Activated CD8-positive, alpha-beta T cell treated with anti-CD3 and anti-CD28 coated beads for 36 hours (primary cell): ENCODE measurements around the gene PARM1. TPM values are rescaled to one million over a fixed set of nuclear protein-coding genes. Genes with fewer than 3 reads are reported as not detected.

Source experiments
- ATAC-seq: fragments of 200-7000 bp; cut with Tn5 transposase; one replicate; pipeline ENCODE4 v1.10.0; 2021; ENCODE audit warnings: mild to moderate bottlenecking, moderate library complexity
- CTCF ChIA-PET: fragments of 350-600 bp; sonication (Branson Sonifier 250); formaldehyde crosslinking; loops from one replicate; lab custom pipeline; 2021; ENCODE audit warnings: antibody characterized with exemption; lab: Charles Lee
- POLR2A ChIA-PET: fragments of 350-600 bp; sonication (Branson Sonifier 250); formaldehyde crosslinking; loops from one replicate; lab custom pipeline; 2021; ENCODE audit warnings: antibody characterized with exemption; lab: Charles Lee
- DNase-seq: peaks from one replicate; pipeline ENCODE4 v3.0.0-alpha.2; 2020
- H3K27ac Mint-ChIP-seq: one replicate; pipeline ENCODE4 v1.8.0; 2021; ENCODE audit warnings: mild to moderate bottlenecking, mixed read lengths
- H3K27me3 Mint-ChIP-seq: one replicate; pipeline ENCODE4 v1.8.0; 2021; ENCODE audit warnings: mixed read lengths
- H3K36me3 Mint-ChIP-seq: one replicate; pipeline ENCODE4 v1.8.0; 2021; ENCODE audit warnings: low read depth, mixed read lengths
- H3K4me1 Mint-ChIP-seq: one replicate; pipeline ENCODE4 v1.8.0; 2021; ENCODE audit warnings: low read depth, mixed read lengths
- H3K4me3 Mint-ChIP-seq: one replicate; pipeline ENCODE4 v1.8.0; 2021; ENCODE audit warnings: mild to moderate bottlenecking, moderate library complexity, mixed read lengths
- H3K9me3 Mint-ChIP-seq: one replicate; pipeline ENCODE4 v1.8.0; 2021; ENCODE audit warnings: mixed read lengths
- CTCF ChIP-seq: fragments of 200-600 bp; IDR thresholded peaks from one replicate; pipeline ENCODE4 v1.8.0; 2022; ENCODE audit warnings: antibody characterized with exemption, mild to moderate bottlenecking
- intact Hi-C: fragments of 100-400 bp; cut with micrococcal nuclease; formaldehyde crosslinking; loops from one replicate; pipeline ENCODE4 v1.10.0; 2022
- total RNA-seq, 2 experiments: library from RNA; stranded (reverse); gene quantifications; one replicate each; pipeline ENCODE4 v1.2.3, GENCODE V29; 2021

PARM1 gene
- total RNA-seq, 2 experiments from 2014 or later = 0.07 TPM; not detected in 1

- intact Hi-C loops = no loop called here
- no peak for ATAC-seq
- Mint-ChIP-seq H3K27me3 (peaks cover 46% of the 10 kb centered on the region), H3K27ac (no peak overlapping the region), H3K4me3 (no peak overlapping the region), H3K9me3 (no peaks in the 10 kb centered on the region), H3K4me1 (peaks cover 9% of the 10 kb centered on the region), H3K36me3 (no peaks in the 10 kb centered on the region)
- ChIA-PET CTCF (no interaction called here), POLR2A (no interaction called here)
- no peak for DNase-seq
- TF ChIP-seq CTCF = no peak
Measured at GRCh38 chr4:74930162-74930561, 2.8 kb upstream of the PARM1 start.

DNA sequence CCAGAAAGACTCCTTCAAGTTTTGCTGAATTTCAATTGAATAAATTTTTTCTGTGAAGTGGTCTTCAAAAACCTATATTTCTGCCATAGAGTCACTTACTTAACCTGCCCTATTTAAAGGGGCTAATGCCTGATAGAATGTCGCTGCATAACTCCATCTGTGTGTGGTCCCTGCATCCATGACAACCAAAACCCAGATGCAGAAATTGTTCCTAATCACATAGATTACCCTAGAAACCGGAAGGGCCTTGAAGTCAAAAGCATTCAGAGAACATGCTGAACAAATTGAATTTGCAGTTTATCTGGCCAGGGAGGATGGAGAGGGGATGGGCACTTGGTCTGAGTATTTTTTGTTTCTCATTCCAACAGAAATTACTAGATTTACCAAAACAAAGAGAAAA is 1.5 kb upstream of the PARM1 start:
- intact Hi-C loops = no loop called here
- no peak overlapping the region for H3K27ac Mint-ChIP-seq
- no peak for ATAC-seq
- no peak for DNase-seq
- peaks cover 46% of the 10 kb centered on the region for H3K27me3 Mint-ChIP-seq
- POLR2A ChIA-PET = no interaction called here
- no peaks in the 10 kb centered on the region for H3K36me3 Mint-ChIP-seq
- peaks cover 9% of the 10 kb centered on the region for H3K4me1 Mint-ChIP-seq
- H3K4me3 Mint-ChIP-seq = no peak overlapping the region
- CTCF ChIA-PET = no interaction called here
- no peak for TF ChIP-seq CTCF
- H3K9me3 Mint-ChIP-seq = no peaks in the 10 kb centered on the region

DNA sequence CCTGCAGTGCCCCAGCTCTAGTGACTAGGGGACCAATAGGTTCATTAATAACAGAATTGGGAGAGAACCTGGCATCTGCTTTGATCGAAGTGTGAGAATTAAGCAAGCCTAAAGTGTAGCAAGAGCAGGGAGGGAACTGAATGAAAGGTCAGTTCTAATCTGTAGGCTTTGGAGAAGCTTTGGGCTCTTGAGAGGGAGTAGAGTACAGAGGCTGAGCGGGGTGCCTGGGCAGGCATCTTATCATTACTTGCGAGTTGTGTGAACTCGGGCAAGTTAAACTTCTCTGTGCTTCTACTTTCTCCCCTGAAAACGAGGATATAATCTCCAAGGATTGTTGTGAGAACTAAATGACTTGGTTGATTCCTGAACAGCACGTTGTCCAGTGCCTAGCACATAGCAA is 906 bp upstream of the PARM1 start:
- Mint-ChIP-seq H3K4me1 (peaks cover 9% of the 10 kb centered on the region), H3K27me3 (peaks cover 46% of the 10 kb centered on the region), H3K9me3 (no peaks in the 10 kb centered on the region), H3K27ac (no peak overlapping the region), H3K4me3 (no peak overlapping the region), H3K36me3 (no peaks in the 10 kb centered on the region)
- intact Hi-C loops = no loop called here
- ChIA-PET CTCF (no interaction called here), POLR2A (no interaction called here)
- no peak for ATAC-seq
- no peak for DNase-seq
- TF ChIP-seq CTCF = no peak

DNA sequence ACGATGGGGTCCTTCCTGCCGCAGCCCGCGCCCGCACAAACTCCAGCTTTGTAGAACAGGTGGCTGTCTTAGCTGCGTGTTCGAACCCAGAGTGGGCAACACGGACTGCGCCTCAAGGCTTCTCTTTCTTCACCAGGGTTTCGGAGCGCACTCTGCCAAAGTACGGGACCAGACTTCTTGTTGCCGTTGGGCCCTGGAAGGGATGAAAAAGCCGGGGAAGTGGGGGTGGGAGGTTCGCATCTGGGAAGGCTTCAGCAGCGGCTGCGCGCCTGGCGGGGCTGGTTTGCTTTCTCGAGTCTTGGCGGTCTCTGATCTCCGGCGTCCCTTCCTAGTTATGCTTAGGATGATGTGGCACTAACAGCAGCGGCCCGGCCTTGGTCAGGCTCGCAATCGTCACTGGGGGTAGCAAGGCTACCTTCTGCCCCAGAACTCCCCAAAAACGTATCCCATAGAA is 673 bp downstream of the PARM1 start:
- H3K9me3 Mint-ChIP-seq = no peaks in the 10 kb centered on the region
- DNase-seq (no peak), ATAC-seq (no peak)
- H3K36me3 Mint-ChIP-seq = no peaks in the 10 kb centered on the region
- peaks cover 48% of the 10 kb centered on the region for H3K27me3 Mint-ChIP-seq
- peak overlapping the region; percentile 60 for H3K4me3 Mint-ChIP-seq
- ChIA-PET POLR2A (no interaction called here), CTCF (interaction anchor here (0.8 to 1.4 kb wide), 2 partner anchors 10 to 59 kb away, joined by 3 read pairs; no protein-coding TSS in a partner anchor)
- H3K4me1 Mint-ChIP-seq = peaks cover 9% of the 10 kb centered on the region
- intact Hi-C loops = no loop called here
- no peak for TF ChIP-seq CTCF
- no peak overlapping the region for H3K27ac Mint-ChIP-seq

DNA sequence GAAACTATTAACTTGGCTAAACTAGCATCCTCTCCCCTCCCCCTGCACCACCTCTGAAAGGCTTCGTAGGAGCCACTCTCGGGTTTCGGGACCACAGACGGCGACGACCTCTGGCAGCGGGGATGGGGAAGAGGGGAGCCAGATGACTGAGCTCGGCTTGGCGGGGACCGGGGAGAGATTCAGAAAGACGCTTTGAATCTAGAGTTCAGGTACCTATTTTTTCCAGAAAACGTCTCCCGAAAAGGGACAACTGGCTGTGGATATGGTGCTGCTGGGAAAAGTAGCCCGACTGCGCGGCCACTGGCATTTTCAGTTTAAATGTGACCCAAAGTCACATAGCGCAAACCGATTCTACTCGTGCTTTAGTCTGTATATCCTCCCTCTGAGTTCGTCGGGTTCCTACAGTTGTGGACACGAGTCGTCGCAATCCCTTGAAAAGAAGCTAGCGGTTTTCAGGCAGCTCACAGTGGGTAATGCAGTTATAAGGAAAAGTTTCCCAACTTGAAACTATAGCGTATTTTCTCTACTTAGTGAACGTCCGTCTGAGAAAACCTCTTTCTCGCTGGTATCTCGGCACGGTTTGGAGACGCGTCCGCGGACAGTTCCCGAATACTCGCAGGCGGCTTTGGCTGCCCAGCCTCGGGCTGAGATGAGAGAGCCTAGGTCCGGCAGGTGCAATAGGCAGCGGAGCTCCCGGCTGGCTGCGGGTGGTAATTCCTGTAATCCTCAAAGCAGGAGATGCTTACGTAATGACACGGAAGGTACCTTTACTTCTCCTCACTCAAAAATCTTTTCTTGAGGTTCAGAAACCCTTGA is 1.3 kb downstream of the PARM1 start:
- Mint-ChIP-seq H3K36me3 (no peaks in the 10 kb centered on the region), H3K9me3 (no peaks in the 10 kb centered on the region), H3K27ac (no peak overlapping the region), H3K4me1 (peaks cover 9% of the 10 kb centered on the region), H3K27me3 (peaks cover 48% of the 10 kb centered on the region), H3K4me3 (peak overlapping the region; percentile 60)
- ATAC-seq (no peak), DNase-seq (peak; percentile 2)
- CTCF ChIA-PET = no interaction called here
- POLR2A ChIA-PET = no interaction called here
- TF ChIP-seq CTCF = no peak
- intact Hi-C loops = no loop called here
